GM23338 (cell line): Measurements from ENCODE around the gene FRAT1. TPM values are rescaled to one million over a fixed set of nuclear protein-coding genes. Genes with fewer than 3 reads are reported as not detected.

Experiments used
- ATAC-seq: fragments of 200-7000 bp; cut with Tn5 transposase; 3 replicates; pipeline ENCODE4 v1.9.1; 2020
- DNase-seq: peaks from one replicate; pipeline ENCODE4 v3.0.0-alpha.2; 2015; ENCODE audit warnings: low spot score
- H2AFZ ChIP-seq: fragments of 200-600 bp; sonication (generic); 2 replicates; pipeline ENCODE4 v1.8.0; 2016; ENCODE audit warnings: antibody characterized with exemption, mild to moderate bottlenecking, moderate library complexity
- H3F3A ChIP-seq: fragments of 200-600 bp; sonication (generic); replicated peaks from 2 replicates; pipeline ENCODE4 v1.8.0; 2017; ENCODE audit warnings: antibody characterized with exemption, mixed run types, low read depth
- H3K27ac ChIP-seq: fragments of 200-600 bp; sonication (generic); 2 replicates; pipeline ENCODE4 v1.6.1; 2016; ENCODE audit warnings: low read depth
- H3K27me3 ChIP-seq: fragments of 200-600 bp; sonication (generic); 2 replicates; pipeline ENCODE4 v1.8.0; 2016; ENCODE audit warnings: mild to moderate bottlenecking, mixed run types, moderate library complexity; ENCODE audit not compliant: insufficient read depth
- H3K36me3 ChIP-seq: fragments of 200-600 bp; sonication (generic); 2 replicates; pipeline ENCODE4 v1.8.0; 2016; ENCODE audit warnings: mild to moderate bottlenecking; ENCODE audit not compliant: insufficient read depth
- H3K4me1 ChIP-seq: fragments of 200-600 bp; sonication (generic); 2 replicates; pipeline ENCODE4 v1.8.0; 2016; ENCODE audit warnings: mild to moderate bottlenecking, moderate library complexity; ENCODE audit not compliant: insufficient read depth
- H3K4me2 ChIP-seq: fragments of 200-600 bp; sonication (generic); 2 replicates; pipeline ENCODE4 v1.7.1; 2017; ENCODE audit warnings: mixed run types
- H3K4me3 ChIP-seq: fragments of 200-600 bp; sonication (generic); 2 replicates; pipeline ENCODE4 v1.6.1; 2016; ENCODE audit warnings: mixed run types
- H3K79me2 ChIP-seq: fragments of 200-600 bp; sonication (generic); replicated peaks from 2 replicates; pipeline ENCODE4 v1.8.0; 2017; ENCODE audit warnings: mild to moderate bottlenecking; ENCODE audit not compliant: insufficient read depth
- H3K9me2 ChIP-seq: fragments of 200-600 bp; sonication (generic); 2 replicates; pipeline ENCODE4 v1.8.0; 2017; ENCODE audit not compliant: insufficient read depth
- H4K20me1 ChIP-seq: fragments of 200-600 bp; sonication (generic); replicated peaks from 2 replicates; pipeline ENCODE4 v1.8.0; 2017; ENCODE audit warnings: mild to moderate bottlenecking; ENCODE audit not compliant: insufficient read depth
- H3K27ac Mint-ChIP-seq: 2 replicates; pipeline ENCODE4 v1.8.0; 2020; ENCODE audit warnings: inconsistent platforms, mild to moderate bottlenecking, moderate library complexity, mixed read lengths
- H3K27me3 Mint-ChIP-seq: 3 replicates; pipeline ENCODE4 v1.8.0; 2022; ENCODE audit warnings: low read depth, mild to moderate bottlenecking, moderate library complexity, mixed read lengths, inconsistent platforms; ENCODE audit not compliant: insufficient read depth, poor library complexity
- H3K36me3 Mint-ChIP-seq: 3 replicates; pipeline ENCODE4 v1.8.0; 2021; ENCODE audit warnings: low read depth, mild to moderate bottlenecking, inconsistent platforms, moderate library complexity, mixed read lengths
- H3K4me1 Mint-ChIP-seq: 3 replicates; pipeline ENCODE4 v1.8.0; 2020; ENCODE audit warnings: mild to moderate bottlenecking, inconsistent platforms, mixed read lengths
- H3K4me3 Mint-ChIP-seq: 3 replicates; pipeline ENCODE4 v1.8.0; 2021; ENCODE audit warnings: moderate library complexity, mild to moderate bottlenecking, inconsistent platforms, mixed read lengths
- H3K9me3 Mint-ChIP-seq: 3 replicates; pipeline ENCODE4 v1.8.0; 2020; ENCODE audit warnings: moderate library complexity, mild to moderate bottlenecking, inconsistent platforms, mixed read lengths
- CREB1 ChIP-seq: fragments of 250-450 bp; sonication (Bioruptor Pico); IDR thresholded peaks from 2 replicates; pipeline ENCODE4 v1.5.0; 2020; ENCODE audit warnings: low read depth, mild to moderate bottlenecking, moderate library complexity
- EZH2 ChIP-seq: fragments of 200-600 bp; sonication (generic); IDR thresholded peaks from one replicate; pipeline ENCODE4 v1.8.0; 2017; ENCODE audit warnings: antibody characterized with exemption, mild to moderate bottlenecking, low read depth; ENCODE audit not compliant: unreplicated experiment
- EZH2phosphoT487 ChIP-seq: fragments of 200-600 bp; sonication (generic); IDR thresholded peaks from one replicate; pipeline ENCODE4 v1.8.1; 2018; ENCODE audit warnings: antibody characterized with exemption; ENCODE audit not compliant: unreplicated experiment
- JUNB ChIP-seq: IDR thresholded peaks from one replicate; pipeline ENCODE4 v1.6.1; 2016; ENCODE audit warnings: antibody characterized with exemption; ENCODE audit not compliant: unreplicated experiment
- NANOG ChIP-seq: IDR thresholded peaks from 2 replicates; pipeline ENCODE4 v1.6.1; 2016; ENCODE audit warnings: antibody characterized with exemption, borderline replicate concordance
- POLR2AphosphoS5 ChIP-seq: IDR thresholded peaks from 2 replicates; pipeline ENCODE4 v1.6.1; 2016; ENCODE audit warnings: antibody characterized with exemption, low read depth
- STAT1 ChIP-seq: IDR thresholded peaks from one replicate; pipeline ENCODE4 v1.6.1; 2016; ENCODE audit warnings: antibody characterized with exemption; ENCODE audit not compliant: unreplicated experiment
- ZNF114 ChIP-seq: fragments of 250-450 bp; sonication (Bioruptor Pico); IDR thresholded peaks from 2 replicates; pipeline ENCODE4 v1.5.0; 2020; ENCODE audit warnings: mild to moderate bottlenecking, moderate library complexity
- ZNF331 ChIP-seq: fragments of 250-450 bp; sonication (Bioruptor Pico); IDR thresholded peaks from 2 replicates; pipeline ENCODE4 v1.5.0; 2020; ENCODE audit warnings: low read depth, mild to moderate bottlenecking, moderate library complexity
- polyA plus RNA-seq: library from polyadenylated mRNA; unstranded; fragments of >200 nt; fragmentation: Nextera tagmentation; extraction: Ambion mirVana; gene quantifications from 2 replicates; pipeline ENCODE4 v1.2.1, GENCODE V29; 2016
- total RNA-seq: library from RNA; depleted of rRNA; stranded (reverse); fragments of >200 nt; shearing (Covaris generic); gene quantifications from 2 replicates; pipeline ENCODE4 v1.2.3, GENCODE V29; 2014
- TF ChIP-seq, protein P1 (sequence below), 2 experiments: fragments of 200-600 bp in 1 of 2; sonication (generic) in 1 of 2; conservative IDR thresholded peaks; 2 replicates each; pipeline versions ENCODE4 v1.5.1 to v1.6.1; 2016 to 2017; ENCODE audit warnings: antibody characterized with exemption in 2 of 2, low read depth in 2 of 2, mild to moderate bottlenecking in 2 of 2, moderate library complexity in 1 of 2
- TF ChIP-seq, protein P2 (sequence below): IDR thresholded peaks from 2 replicates; pipeline ENCODE4 v1.6.1; 2016; ENCODE audit warnings: antibody characterized with exemption
- TF ChIP-seq, protein P3 (sequence below): fragments of 250-450 bp; sonication (Bioruptor Pico); IDR thresholded peaks from 2 replicates; pipeline ENCODE4 v1.5.0; 2020; ENCODE audit warnings: mild to moderate bottlenecking, moderate library complexity
- TF ChIP-seq, protein P4 (sequence below): IDR thresholded peaks from one replicate; pipeline ENCODE4 v1.6.1; 2018; ENCODE audit warnings: antibody characterized with exemption; ENCODE audit not compliant: unreplicated experiment

FRAT1 gene
- total and polyA plus RNA-seq, 2 experiments from 2014 or later = 1.4 to 8.5 TPM

DNA sequence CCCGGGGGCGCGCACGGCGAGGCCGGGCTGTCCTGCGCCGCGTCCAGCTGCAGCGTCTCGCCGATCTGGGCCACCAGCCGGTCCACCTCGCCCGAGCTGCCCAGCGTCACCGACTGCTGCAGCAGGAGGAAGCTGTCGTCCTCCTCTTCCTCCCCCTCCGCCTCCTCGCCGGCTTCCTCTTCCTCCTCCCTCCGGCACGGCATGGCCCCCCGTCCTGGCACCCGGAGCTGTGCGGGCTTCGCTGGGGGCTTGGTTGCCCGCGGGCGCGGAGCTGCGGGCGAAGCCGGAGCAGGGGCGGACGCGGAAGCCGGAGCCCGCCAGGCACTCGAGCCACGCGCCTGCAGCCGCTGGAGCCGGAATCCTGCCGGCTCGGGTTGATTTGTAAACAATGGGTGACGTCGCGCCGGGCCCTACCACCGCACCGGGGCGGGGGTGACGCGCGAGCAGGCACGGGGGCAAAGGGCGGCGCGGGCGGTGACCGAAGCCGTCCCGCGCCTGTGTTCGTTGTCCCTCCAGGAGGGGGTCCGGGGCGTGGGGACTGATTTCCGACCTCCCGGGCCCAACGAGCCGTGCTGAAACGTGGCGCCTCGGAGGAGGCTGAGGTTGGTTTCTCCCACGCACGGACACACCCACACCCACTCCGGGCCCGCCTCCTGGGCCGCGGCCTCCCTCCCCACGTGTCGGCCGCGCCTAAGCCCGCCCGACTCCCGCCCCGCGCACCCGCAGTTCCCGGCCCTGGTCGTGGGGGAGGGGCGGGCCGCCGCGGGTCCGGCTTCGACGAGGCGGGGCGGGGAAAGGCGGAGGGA, 15.5 kb downstream of the FRAT1 start, which contains the start of gene FRAT2:
FRAT2 (minus strand) TSS at position 360 of the 806 bp plus-strand sequence; CDS start at position 203, 157 bp downstream.
- H3K79me2 ChIP-seq = peaks cover 43% of the 10 kb centered on the region
- no peaks in the 10 kb centered on the region for H3K36me3 ChIP-seq
- Mint-ChIP-seq H3K9me3 (no peaks in the 10 kb centered on the region), H3K36me3 (peaks cover 32% of the 10 kb centered on the region), H3K27ac (peak within 1 kb of the TSS; percentile 95), H3K4me3 (peak within 1 kb of the TSS; percentile 94), H3K4me1 (peaks cover 53% of the 10 kb centered on the region), H3K27me3 (peaks cover 23% of the 10 kb centered on the region)
- H3K27me3 ChIP-seq = no peaks in the 10 kb centered on the region
- peak within 1 kb of the TSS; percentile 98 for H3K27ac ChIP-seq
- peaks cover 19% of the 10 kb centered on the region for H3F3A ChIP-seq
- no peak for TF ChIP-seq STAT1
- TF ChIP-seq, protein P1, sequence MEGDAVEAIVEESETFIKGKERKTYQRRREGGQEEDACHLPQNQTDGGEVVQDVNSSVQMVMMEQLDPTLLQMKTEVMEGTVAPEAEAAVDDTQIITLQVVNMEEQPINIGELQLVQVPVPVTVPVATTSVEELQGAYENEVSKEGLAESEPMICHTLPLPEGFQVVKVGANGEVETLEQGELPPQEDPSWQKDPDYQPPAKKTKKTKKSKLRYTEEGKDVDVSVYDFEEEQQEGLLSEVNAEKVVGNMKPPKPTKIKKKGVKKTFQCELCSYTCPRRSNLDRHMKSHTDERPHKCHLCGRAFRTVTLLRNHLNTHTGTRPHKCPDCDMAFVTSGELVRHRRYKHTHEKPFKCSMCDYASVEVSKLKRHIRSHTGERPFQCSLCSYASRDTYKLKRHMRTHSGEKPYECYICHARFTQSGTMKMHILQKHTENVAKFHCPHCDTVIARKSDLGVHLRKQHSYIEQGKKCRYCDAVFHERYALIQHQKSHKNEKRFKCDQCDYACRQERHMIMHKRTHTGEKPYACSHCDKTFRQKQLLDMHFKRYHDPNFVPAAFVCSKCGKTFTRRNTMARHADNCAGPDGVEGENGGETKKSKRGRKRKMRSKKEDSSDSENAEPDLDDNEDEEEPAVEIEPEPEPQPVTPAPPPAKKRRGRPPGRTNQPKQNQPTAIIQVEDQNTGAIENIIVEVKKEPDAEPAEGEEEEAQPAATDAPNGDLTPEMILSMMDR (conservative IDR thresholded peaks at IDR 0.05; ENCODE audit: low read depth in 2 of 2) = no peak
- TF ChIP-seq, protein P2, sequence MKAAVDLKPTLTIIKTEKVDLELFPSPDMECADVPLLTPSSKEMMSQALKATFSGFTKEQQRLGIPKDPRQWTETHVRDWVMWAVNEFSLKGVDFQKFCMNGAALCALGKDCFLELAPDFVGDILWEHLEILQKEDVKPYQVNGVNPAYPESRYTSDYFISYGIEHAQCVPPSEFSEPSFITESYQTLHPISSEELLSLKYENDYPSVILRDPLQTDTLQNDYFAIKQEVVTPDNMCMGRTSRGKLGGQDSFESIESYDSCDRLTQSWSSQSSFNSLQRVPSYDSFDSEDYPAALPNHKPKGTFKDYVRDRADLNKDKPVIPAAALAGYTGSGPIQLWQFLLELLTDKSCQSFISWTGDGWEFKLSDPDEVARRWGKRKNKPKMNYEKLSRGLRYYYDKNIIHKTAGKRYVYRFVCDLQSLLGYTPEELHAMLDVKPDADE = no peak
- TF ChIP-seq EZH2phosphoT487 = no peak
- TF ChIP-seq POLR2AphosphoS5 = peak; percentile 90
- TF ChIP-seq ZNF114 = no peak
- TF ChIP-seq, protein P3, sequence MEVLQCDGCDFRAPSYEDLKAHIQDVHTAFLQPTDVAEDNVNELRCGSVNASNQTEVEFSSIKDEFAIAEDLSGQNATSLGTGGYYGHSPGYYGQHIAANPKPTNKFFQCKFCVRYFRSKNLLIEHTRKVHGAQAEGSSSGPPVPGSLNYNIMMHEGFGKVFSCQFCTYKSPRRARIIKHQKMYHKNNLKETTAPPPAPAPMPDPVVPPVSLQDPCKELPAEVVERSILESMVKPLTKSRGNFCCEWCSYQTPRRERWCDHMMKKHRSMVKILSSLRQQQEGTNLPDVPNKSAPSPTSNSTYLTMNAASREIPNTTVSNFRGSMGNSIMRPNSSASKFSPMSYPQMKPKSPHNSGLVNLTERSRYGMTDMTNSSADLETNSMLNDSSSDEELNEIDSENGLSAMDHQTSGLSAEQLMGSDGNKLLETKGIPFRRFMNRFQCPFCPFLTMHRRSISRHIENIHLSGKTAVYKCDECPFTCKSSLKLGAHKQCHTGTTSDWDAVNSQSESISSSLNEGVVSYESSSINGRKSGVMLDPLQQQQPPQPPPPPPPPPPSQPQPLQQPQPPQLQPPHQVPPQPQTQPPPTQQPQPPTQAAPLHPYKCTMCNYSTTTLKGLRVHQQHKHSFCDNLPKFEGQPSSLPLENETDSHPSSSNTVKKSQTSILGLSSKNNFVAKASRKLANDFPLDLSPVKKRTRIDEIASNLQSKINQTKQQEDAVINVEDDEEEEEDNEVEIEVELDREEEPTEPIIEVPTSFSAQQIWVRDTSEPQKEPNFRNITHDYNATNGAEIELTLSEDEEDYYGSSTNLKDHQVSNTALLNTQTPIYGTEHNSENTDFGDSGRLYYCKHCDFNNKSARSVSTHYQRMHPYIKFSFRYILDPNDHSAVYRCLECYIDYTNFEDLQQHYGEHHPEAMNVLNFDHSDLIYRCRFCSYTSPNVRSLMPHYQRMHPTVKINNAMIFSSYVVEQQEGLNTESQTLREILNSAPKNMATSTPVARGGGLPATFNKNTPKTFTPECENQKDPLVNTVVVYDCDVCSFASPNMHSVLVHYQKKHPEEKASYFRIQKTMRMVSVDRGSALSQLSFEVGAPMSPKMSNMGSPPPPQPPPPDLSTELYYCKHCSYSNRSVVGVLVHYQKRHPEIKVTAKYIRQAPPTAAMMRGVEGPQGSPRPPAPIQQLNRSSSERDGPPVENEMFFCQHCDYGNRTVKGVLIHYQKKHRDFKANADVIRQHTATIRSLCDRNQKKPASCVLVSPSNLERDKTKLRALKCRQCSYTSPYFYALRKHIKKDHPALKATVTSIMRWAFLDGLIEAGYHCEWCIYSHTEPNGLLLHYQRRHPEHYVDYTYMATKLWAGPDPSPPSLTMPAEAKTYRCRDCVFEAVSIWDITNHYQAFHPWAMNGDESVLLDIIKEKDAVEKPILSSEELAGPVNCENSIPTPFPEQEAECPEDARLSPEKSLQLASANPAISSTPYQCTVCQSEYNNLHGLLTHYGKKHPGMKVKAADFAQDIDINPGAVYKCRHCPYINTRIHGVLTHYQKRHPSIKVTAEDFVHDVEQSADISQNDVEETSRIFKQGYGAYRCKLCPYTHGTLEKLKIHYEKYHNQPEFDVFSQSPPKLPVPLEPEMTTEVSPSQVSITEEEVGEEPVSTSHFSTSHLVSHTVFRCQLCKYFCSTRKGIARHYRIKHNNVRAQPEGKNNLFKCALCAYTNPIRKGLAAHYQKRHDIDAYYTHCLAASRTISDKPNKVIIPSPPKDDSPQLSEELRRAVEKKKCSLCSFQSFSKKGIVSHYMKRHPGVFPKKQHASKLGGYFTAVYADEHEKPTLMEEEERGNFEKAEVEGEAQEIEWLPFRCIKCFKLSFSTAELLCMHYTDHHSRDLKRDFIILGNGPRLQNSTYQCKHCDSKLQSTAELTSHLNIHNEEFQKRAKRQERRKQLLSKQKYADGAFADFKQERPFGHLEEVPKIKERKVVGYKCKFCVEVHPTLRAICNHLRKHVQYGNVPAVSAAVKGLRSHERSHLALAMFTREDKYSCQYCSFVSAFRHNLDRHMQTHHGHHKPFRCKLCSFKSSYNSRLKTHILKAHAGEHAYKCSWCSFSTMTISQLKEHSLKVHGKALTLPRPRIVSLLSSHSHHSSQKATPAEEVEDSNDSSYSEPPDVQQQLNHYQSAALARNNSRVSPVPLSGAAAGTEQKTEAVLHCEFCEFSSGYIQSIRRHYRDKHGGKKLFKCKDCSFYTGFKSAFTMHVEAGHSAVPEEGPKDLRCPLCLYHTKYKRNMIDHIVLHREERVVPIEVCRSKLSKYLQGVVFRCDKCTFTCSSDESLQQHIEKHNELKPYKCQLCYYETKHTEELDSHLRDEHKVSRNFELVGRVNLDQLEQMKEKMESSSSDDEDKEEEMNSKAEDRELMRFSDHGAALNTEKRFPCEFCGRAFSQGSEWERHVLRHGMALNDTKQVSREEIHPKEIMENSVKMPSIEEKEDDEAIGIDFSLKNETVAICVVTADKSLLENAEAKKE = no peak
- peak; percentile 93 for TF ChIP-seq CREB1 (CRISPR knock-in tag)
- no peak for TF ChIP-seq NANOG
- TF ChIP-seq ZNF331 (CRISPR knock-in tag) = peak; percentile 10; the same call in 1 of the 2 replicates
- TF ChIP-seq JUNB = no peak
- TF ChIP-seq EZH2 = no peak
- TF ChIP-seq, protein P4, sequence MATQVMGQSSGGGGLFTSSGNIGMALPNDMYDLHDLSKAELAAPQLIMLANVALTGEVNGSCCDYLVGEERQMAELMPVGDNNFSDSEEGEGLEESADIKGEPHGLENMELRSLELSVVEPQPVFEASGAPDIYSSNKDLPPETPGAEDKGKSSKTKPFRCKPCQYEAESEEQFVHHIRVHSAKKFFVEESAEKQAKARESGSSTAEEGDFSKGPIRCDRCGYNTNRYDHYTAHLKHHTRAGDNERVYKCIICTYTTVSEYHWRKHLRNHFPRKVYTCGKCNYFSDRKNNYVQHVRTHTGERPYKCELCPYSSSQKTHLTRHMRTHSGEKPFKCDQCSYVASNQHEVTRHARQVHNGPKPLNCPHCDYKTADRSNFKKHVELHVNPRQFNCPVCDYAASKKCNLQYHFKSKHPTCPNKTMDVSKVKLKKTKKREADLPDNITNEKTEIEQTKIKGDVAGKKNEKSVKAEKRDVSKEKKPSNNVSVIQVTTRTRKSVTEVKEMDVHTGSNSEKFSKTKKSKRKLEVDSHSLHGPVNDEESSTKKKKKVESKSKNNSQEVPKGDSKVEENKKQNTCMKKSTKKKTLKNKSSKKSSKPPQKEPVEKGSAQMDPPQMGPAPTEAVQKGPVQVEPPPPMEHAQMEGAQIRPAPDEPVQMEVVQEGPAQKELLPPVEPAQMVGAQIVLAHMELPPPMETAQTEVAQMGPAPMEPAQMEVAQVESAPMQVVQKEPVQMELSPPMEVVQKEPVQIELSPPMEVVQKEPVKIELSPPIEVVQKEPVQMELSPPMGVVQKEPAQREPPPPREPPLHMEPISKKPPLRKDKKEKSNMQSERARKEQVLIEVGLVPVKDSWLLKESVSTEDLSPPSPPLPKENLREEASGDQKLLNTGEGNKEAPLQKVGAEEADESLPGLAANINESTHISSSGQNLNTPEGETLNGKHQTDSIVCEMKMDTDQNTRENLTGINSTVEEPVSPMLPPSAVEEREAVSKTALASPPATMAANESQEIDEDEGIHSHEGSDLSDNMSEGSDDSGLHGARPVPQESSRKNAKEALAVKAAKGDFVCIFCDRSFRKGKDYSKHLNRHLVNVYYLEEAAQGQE = no peak
- peak within 1 kb of the TSS; percentile 82 for H3K4me3 ChIP-seq
- peak; percentile 28 for ATAC-seq
- peak; percentile 94 for DNase-seq
- peaks cover 24% of the 10 kb centered on the region for H4K20me1 ChIP-seq
- peak within 1 kb of the TSS; percentile 93 for H3K4me2 ChIP-seq
- H3K9me2 ChIP-seq = no peaks in the 10 kb centered on the region
- H3K4me1 ChIP-seq = peaks cover 57% of the 10 kb centered on the region
- no peak within 1 kb of the TSS for H2AFZ ChIP-seq
